D721Med (cell line): Measurements from ENCODE around the gene TOM1L2.

ENCODE experiments used
- DNase-seq: peaks from one replicate; pipeline ENCODE4 v3.0.0; 2011; ENCODE audit warnings: low spot score; ENCODE audit not compliant: insufficient read length
- FAIRE-seq: peaks from 2 replicates; lab custom pipeline; 2011; peaks lifted over from hg19 to GRCh38; lab: Jason Lieb, UNC
- TF ChIP-seq, protein P1 (sequence below): IDR thresholded peaks from 2 replicates; pipeline ENCODE4 v1.5.1; 2012; ENCODE audit warnings: mild to moderate bottlenecking, control low read depth; ENCODE audit not compliant: insufficient read depth; ENCODE audit errors: missing control alignments

Gene TOM1L2

DNA sequence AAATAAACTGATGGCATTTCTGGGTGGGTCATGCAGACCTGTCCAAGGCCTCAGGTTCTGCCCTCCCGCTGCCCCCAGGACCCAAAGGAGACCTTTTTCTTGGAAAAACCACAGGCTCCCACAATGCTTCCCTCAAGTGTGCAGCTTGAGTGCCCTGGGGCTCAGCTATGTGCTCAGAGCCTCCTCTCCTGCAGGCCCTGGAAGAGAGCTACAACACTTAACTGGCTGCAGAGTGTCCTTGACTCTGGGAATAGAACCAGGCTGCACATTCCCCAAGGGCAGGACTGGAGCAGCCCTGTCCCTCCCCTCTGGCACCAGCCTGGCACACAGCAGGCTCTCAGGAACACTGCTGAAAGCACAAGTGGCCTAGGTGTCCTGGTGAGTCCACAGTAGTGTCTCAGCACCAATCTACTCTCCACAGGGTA lies 130.6 kb downstream of the TOM1L2 start:
- DNase-seq = no peak
- TF ChIP-seq, protein P1, sequence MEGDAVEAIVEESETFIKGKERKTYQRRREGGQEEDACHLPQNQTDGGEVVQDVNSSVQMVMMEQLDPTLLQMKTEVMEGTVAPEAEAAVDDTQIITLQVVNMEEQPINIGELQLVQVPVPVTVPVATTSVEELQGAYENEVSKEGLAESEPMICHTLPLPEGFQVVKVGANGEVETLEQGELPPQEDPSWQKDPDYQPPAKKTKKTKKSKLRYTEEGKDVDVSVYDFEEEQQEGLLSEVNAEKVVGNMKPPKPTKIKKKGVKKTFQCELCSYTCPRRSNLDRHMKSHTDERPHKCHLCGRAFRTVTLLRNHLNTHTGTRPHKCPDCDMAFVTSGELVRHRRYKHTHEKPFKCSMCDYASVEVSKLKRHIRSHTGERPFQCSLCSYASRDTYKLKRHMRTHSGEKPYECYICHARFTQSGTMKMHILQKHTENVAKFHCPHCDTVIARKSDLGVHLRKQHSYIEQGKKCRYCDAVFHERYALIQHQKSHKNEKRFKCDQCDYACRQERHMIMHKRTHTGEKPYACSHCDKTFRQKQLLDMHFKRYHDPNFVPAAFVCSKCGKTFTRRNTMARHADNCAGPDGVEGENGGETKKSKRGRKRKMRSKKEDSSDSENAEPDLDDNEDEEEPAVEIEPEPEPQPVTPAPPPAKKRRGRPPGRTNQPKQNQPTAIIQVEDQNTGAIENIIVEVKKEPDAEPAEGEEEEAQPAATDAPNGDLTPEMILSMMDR = no peak
- FAIRE-seq = no peak

- TF ChIP-seq, protein P1 = no peak
- FAIRE-seq (no peak), DNase-seq (no peak)
Measured at GRCh38 chr17:17840751-17841591, 131.2 kb downstream of the TOM1L2 start.

- TF ChIP-seq, protein P1 = no peak
Measured at GRCh38 chr17:17839791-17840707, 132.2 kb downstream of the TOM1L2 start.

DNA sequence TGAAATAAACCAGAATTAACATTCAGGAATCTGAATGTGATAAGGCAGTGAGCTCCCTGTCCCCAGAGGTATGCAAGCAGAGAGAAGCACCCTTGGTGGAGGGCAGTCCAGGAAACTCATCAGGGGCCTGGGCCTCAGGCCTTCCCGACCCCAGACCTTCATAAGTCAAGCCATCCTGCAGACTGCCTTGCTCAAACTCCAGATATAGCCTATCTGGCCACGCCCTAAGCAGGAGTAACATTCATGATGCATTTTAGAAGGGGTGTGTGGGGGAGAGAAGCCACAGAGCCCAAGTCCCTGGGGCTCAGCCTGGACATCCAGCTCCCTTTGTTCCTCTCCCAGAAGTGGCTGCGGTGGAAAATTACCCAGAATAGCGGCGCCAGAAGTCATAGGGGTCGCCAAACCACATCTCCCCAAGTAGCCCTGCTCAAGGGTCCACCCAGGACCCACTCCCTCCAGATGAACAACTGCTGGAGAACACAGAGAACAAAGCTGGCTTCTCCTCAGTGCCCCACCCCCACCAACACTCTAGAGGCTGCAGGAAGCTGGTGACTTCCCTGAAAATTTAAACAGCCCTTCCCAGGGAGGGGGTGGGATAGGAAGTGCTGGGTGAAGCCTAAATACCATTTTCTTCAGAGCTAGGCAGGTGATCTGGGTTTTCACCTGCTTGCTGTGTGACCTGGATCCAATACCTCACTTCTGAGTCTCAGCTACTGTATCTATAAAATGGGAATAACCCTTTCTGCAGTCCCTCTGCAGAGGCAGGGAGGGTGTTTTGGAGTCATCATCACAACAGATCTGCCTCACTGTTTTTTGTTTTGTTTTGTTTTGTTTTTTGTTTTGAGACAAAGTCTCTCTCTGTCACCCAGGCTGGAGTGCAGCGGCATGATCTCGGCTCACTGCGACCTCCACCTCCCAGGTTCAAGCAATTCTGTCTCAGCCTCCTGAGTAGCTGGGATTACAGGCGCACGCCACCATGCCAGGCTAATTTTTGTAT lies 133.9 kb downstream of the TOM1L2 start:
- DNase-seq (no peak), FAIRE-seq (no peak)
- TF ChIP-seq, protein P1 = no peak

More at GRCh38 chr17:17839791-17840707, 132.2 kb downstream of the TOM1L2 start:
- FAIRE-seq (no peak), DNase-seq (peak; percentile 96)

GRCh38 chr17:17837380-17837821 lies 134.8 kb downstream of the TOM1L2 start:
- TF ChIP-seq, protein P1 = no peak
- no peak for FAIRE-seq
- no peak for DNase-seq

GRCh38 chr17:17836818-17837379 lies 135.3 kb downstream of the TOM1L2 start, which contains the start of gene SREBF1:
TSS of gene SREBF1 (minus strand) at chr17:17836986. CDS start at chr17:17836817, 169 bp downstream.
- DNase-seq = peak; percentile 88
- FAIRE-seq = no peak

More at GRCh38 chr17:17836818-17837379, 135.3 kb downstream of the TOM1L2 start, which contains the start of gene SREBF1:
- TF ChIP-seq, protein P1 = no peak
